Tibial artery (tissue), 4 donors: Measurements from ENCODE around the gene MACIR.
"Not testable (repeated sequence)": the region's sequence is repeated elsewhere in the genome, so short reads cannot be mapped to it uniquely, and the experiment has no call there.

Experiments used
- DNase-seq, 2 donors: peaks; one replicate each; pipeline ENCODE4 v3.0.0-alpha.2; 2019
- H3K27ac ChIP-seq, 2 donors: fragments of 200-600 bp; sonication (generic) in 1 of 2; 1 replicate in 1 of 2; 2 replicates in 1 of 2; pipeline ENCODE4 v1.5.1; 2018 to 2019; ENCODE audit warnings: mild to moderate bottlenecking in 1 of 2
- H3K27me3 ChIP-seq, 2 donors: fragments of 200-600 bp; sonication (generic) in 1 of 2; one replicate each; pipeline versions ENCODE4 v1.5.1 to v1.6.0; 2016 to 2019
- H3K36me3 ChIP-seq, 3 donors: fragments of 200-600 bp; sonication (generic) in 2 of 3; one replicate each; pipeline ENCODE4 v1.5.1; 2016 to 2019; ENCODE audit warnings: mild to moderate bottlenecking in 2 of 3
- H3K4me1 ChIP-seq, 4 donors: fragments of 200-600 bp; sonication (generic) in 2 of 4; 1 replicate in 3 of 4; 2 replicates in 1 of 4; pipeline ENCODE4 v1.5.1; 2016 to 2019
- H3K4me3 ChIP-seq, 2 donors: fragments of 200-600 bp; sonication (generic) in 1 of 2; 1 replicate in 1 of 2; 2 replicates in 1 of 2; pipeline ENCODE4 v1.5.1; 2018 to 2019; ENCODE audit warnings: mild to moderate bottlenecking in 2 of 2
- H3K9me3 ChIP-seq, 3 donors: fragments of 200-600 bp; sonication (generic) in 1 of 3; one replicate each; pipeline ENCODE4 v1.5.1; 2016 to 2019
- CTCF ChIP-seq, 2 experiments: fragments of 200-600 bp in 1 of 2; fragments of 450-650 bp in 1 of 2; IDR thresholded peaks; one replicate each; pipeline ENCODE4 v1.5.1; 2017 to 2019; ENCODE audit warnings: antibody characterized with exemption in 2 of 2, mild to moderate bottlenecking in 1 of 2, moderate library complexity in 1 of 2
- intact Hi-C: fragments of 100-400 bp; cut with DNase I; formaldehyde crosslinking; loops from one replicate; pipeline ENCODE4 v1.15.0; 2023; ENCODE audit warnings: low total_unique reads

The MACIR gene

GRCh38 chr5:103216697-103217096, 41.9 kb upstream of the MACIR start:
- intact Hi-C loops: no loop called here
- Histone ChIP-seq H3K4me1 (no peaks in the 10 kb centered on the region), H3K4me3 (no peak overlapping the region), H3K27me3 (no peaks in the 10 kb centered on the region), H3K27ac (no peak overlapping the region), H3K36me3 (no peaks in the 10 kb centered on the region), H3K9me3 (no peaks in the 10 kb centered on the region)
- no peak for TF ChIP-seq CTCF (IDR thresholded peaks at IDR 0.05)
- no peak for DNase-seq

GRCh38 chr5:103217101-103217500, 41.5 kb upstream of the MACIR start:
- intact Hi-C loops: no loop called here
- Histone ChIP-seq H3K4me1 (no peaks in the 10 kb centered on the region), H3K27me3 (no peaks in the 10 kb centered on the region), H3K27ac (no peak overlapping the region), H3K9me3 (no peaks in the 10 kb centered on the region), H3K36me3 (no peaks in the 10 kb centered on the region), H3K4me3 (no peak overlapping the region)
- DNase-seq: no peak
- TF ChIP-seq CTCF (IDR thresholded peaks at IDR 0.05): no peak

GRCh38 chr5:103218164-103218563, 40.4 kb upstream of the MACIR start:
- no peaks in the 10 kb centered on the region for H3K27me3 ChIP-seq
- H3K36me3 ChIP-seq: no peaks in the 10 kb centered on the region
- no peak overlapping the region for H3K27ac ChIP-seq
- H3K4me3 ChIP-seq: no peak overlapping the region
- TF ChIP-seq CTCF (IDR thresholded peaks at IDR 0.05): no peak
- H3K4me1 ChIP-seq: no peaks in the 10 kb centered on the region
- no peaks in the 10 kb centered on the region for H3K9me3 ChIP-seq
- no peak for DNase-seq
- intact Hi-C loops: no loop called here

- intact Hi-C loops, DNase-seq, H3K27ac ChIP-seq: not testable (repeated sequence)
These were observed 39.5 kb upstream of the MACIR start for GRCh38 chr5:103219074-103219473.

GRCh38 chr5:103223031-103223955, 35.3 kb upstream of the MACIR start:
- no peaks in the 10 kb centered on the region for H3K27me3 ChIP-seq
- intact Hi-C loops: no loop called here
- H3K4me1 ChIP-seq: no peaks in the 10 kb centered on the region
- no peak for TF ChIP-seq CTCF (IDR thresholded peaks at IDR 0.05)
- no peak overlapping the region for H3K27ac ChIP-seq
- no peak for DNase-seq
- no peaks in the 10 kb centered on the region for H3K9me3 ChIP-seq
- H3K4me3 ChIP-seq: no peak overlapping the region
- H3K36me3 ChIP-seq: no peaks in the 10 kb centered on the region

More at GRCh38 chr5:103219074-103219473, 39.5 kb upstream of the MACIR start:
- not testable (repeated sequence) for H3K27me3 ChIP-seq, H3K9me3 ChIP-seq, H3K4me1 ChIP-seq, H3K36me3 ChIP-seq, H3K4me3 ChIP-seq

- TF ChIP-seq CTCF (IDR thresholded peaks at IDR 0.05): peak; percentile 47 to 51
- Histone ChIP-seq H3K9me3 (no peaks in the 10 kb centered on the region), H3K36me3 (no peaks in the 10 kb centered on the region), H3K4me1 (no peaks in the 10 kb centered on the region), H3K27ac (no peak overlapping the region), H3K4me3 (no peak overlapping the region), H3K27me3 (no peaks in the 10 kb centered on the region)
- DNase-seq: no peak
- intact Hi-C loops: no loop called here
These were observed 34.3 kb upstream of the MACIR start for GRCh38 chr5:103224118-103224893.
